ENCODE data around the gene P4HB. TPM values are rescaled to one million over a fixed set of nuclear protein-coding genes. Genes with fewer than 3 reads are reported as not detected.

P4HB gene
- total RNA-seq, 1 donor from 2014 or later = 1,272 TPM

- DNase-seq (ENCODE audit: low read depth) = no peak
- no peak overlapping the region for H3K4me3 ChIP-seq (ENCODE audit: low read depth, low read length)
- TF ChIP-seq CTCF (conservative IDR thresholded peaks at IDR 0.05; ENCODE audit: low read depth, low read length) = no peak
These were observed 45.1 kb upstream of the P4HB start for GRCh38 chr17:81905424-81905875.

DNA sequence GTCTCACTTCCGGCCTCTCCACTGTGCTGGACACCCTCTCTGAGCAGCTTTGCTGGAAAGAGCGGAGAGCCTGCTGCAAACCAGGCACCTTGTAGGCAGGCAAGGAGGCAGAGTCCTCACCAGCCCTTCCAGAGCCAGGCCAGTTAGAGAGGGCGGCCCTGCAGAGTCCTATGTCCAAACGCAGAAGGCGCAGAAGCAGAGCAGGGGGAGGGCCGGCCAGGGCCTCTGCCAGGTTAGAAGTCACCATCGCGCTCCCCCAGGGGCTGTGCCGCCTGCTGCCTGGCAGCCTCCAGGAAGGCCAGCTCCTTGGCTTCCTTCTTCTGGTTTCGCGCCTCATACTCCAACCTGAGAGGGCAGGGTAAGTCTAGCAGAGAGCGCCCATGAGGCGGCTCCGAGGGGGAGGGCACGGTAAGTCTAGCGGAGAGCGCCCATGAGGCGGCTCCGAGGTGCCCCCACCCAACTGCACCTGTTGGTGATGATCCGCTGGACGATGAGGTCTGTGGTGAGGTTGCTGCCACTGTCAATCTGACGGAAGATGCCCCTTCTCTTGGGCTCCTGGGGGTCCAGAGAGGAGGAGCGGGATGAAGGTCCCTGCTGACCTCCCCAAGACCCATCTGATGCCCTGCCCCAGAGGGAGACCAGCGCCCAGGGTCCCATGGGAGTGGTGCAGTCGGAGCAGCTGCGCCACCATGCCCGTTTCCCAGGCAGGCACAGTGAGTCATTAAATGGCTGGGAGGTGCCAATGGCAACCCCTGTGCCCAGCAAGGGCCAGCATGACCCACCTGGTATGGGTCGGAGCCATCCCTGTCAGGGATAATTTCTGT is 44.5 kb upstream of the P4HB start:
- DNase-seq (ENCODE audit: low read depth) = no peak
- no peak overlapping the region for H3K4me3 ChIP-seq (ENCODE audit: low read depth, low read length)
- TF ChIP-seq CTCF (conservative IDR thresholded peaks at IDR 0.05; ENCODE audit: low read depth, low read length) = no peak

GRCh38 chr17:81903896-81904599 is 43.7 kb upstream of the P4HB start:
- no peak overlapping the region for H3K4me3 ChIP-seq (ENCODE audit: low read depth, low read length)
- DNase-seq (ENCODE audit: low read depth) = no peak
- TF ChIP-seq CTCF (conservative IDR thresholded peaks at IDR 0.05; ENCODE audit: low read depth, low read length) = no peak

- DNase-seq (ENCODE audit: low read depth) = no peak
- H3K4me3 ChIP-seq (ENCODE audit: low read depth, low read length) = no peak overlapping the region
- no peak for TF ChIP-seq CTCF (conservative IDR thresholded peaks at IDR 0.05; ENCODE audit: low read depth, low read length)
These were observed 43.1 kb upstream of the P4HB start for GRCh38 chr17:81903415-81903831.

DNA sequence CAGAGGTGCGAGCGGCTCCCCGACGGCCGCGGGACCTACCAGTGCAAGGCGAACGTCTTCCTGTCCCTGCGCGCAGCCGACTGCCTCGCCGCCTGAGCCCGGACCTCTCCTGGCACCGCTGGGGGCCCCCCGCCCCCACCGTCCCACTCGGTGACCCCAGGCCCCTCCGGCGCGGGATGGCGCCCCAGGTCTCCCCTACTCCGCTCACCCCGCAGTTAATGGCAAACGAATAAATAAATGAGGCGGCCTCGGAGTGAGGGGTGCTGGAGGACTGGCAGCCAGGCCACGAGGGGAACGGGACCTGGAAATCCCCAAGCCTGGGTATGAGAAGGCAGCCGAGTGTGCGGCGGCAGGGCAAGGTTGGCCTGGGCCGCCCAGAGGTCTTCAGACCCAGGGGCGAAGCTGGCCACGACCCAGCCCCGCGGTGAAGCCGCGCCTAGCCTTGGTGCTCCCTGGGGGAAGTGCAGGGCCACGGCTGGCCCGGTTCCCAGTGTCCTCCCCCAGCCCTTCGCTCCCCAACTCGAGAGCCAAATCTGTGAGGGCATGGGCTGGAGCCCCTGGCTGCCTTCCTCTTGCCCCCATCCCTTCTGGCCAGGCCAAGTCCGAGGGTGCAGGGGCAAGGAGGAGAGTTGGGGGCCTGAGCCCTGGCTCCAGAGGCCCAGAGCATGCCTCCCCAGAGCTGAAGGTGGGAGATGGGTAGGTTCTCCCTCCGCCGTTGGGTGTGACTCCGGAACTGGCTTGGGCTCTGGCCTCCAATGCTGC is 42.5 kb upstream of the P4HB start:
- no peak for TF ChIP-seq CTCF (conservative IDR thresholded peaks at IDR 0.05; ENCODE audit: low read depth, low read length)
- no peak overlapping the region for H3K4me3 ChIP-seq (ENCODE audit: low read depth, low read length)
- DNase-seq (ENCODE audit: low read depth) = no peak

- DNase-seq (ENCODE audit: low read depth) = no peak
- no peak for TF ChIP-seq CTCF (conservative IDR thresholded peaks at IDR 0.05; ENCODE audit: low read depth, low read length)
- H3K4me3 ChIP-seq (ENCODE audit: low read depth, low read length) = peak within 1 kb of the TSS; percentile 19
These were observed 41.8 kb upstream of the P4HB start, which contains the start of gene NPB for GRCh38 chr17:81902023-81902652. Gene NPB (plus strand): TSS chr17:81902238. CDS start chr17:81902278, 40 bp downstream.

Data from epithelial cell of proximal tubule (primary cell).